T-helper 1 cell treated with Interleukin-12 subunit alpha and Interleukin-12 subunit beta and Interleukin-4 antibody, amounts not matched to agents 30 ng/mL and 1 ng/mL, for 36 hours (primary cell): Measurements from ENCODE around the gene PUDP. TPM values are rescaled to one million over a fixed set of nuclear protein-coding genes. Genes with fewer than 3 reads are reported as not detected.
"Not testable (repeated sequence)": the region's sequence is repeated elsewhere in the genome, so short reads cannot be mapped to it uniquely, and the experiment has no call there.

Experiments
- intact Hi-C: fragments of 100-400 bp; cut with micrococcal nuclease; formaldehyde crosslinking; loops from one replicate; pipeline ENCODE4 v1.15.1; 2024
- total RNA-seq: library from RNA; stranded (reverse); gene quantifications from 2 replicates; pipeline ENCODE4 v1.2.3, GENCODE V29; 2022

PUDP gene
- total RNA-seq, 1 donor from 2014 or later, result 17.2 TPM

DNA sequence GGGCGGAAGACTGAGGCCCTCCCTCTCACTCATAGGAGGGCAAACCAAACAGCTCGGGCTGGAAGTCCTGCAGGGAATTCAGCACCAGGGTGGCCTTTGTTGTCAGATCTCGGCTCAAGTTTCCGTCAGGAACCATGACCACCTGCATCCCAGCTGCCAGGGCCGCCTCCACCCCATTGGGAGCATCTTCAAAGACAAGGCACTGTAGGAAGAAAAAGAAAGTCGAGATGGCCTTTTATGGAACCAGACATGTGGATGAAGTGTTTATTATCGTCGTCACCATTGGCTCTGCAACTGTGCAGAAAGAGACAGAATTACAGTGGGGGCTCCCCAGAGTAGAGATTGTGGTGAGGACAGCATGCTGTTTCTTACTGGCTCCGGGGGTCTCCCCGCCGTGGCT lies 97.7 kb downstream of the PUDP start:
- intact Hi-C loops, result no loop called here

DNA sequence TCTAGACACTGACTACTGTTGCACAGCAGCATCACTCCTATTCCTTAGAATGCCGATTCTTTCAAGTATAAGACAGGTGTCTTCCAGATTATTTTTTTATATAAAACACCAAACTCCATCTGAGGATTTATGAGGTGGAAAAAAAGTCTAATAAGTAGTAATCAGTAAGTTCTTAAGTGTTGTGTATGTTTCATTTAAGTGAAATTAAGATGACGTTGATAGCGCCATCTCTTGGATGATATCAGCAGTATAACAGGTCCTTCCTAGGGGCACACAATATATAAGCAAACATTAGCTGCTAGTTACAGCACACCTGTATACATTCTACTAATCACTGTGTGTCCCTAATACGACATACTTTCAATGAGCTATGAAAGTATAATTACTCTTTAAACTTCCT lies 100.0 kb downstream of the PUDP start:
- intact Hi-C loops, result no loop called here

DNA sequence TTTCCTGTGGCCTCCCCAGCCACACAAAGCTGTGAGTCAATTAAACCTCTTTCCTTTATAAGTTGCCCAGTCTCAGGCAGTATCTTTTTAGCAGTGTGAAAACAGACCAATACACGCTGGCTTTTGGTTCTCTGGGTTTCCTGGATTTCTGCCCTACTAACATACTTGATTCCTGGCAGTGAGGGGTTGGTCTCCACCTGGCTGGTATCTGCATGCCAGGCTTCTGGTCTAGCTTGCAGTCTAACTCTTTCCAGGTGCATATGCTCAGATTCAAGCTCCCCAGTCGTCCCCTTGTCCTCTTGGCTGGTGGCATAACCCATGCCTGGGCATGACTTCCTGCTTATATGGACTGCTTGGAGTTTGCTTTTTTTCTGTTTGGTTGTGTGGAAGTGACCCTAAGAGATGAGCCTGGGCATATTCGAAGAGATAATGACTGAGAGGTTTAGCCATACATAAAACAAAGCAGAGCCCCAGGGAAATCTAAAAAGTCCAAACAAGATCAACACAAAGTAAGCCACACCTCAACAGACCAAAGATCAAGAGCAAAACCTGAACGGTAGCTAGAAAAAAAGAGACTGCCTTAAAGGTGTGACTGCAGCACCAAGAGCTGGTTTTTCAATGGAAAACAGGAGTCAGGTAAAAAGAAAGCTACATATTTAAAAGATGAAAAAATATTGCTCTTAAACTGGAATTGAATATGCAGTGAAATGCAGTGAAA lies 102.6 kb downstream of the PUDP start:
- intact Hi-C loops, result no loop called here

GRCh38 chrX:7043796-7044433 lies 104.0 kb downstream of the PUDP start:
- intact Hi-C loops, result not testable (repeated sequence)

DNA sequence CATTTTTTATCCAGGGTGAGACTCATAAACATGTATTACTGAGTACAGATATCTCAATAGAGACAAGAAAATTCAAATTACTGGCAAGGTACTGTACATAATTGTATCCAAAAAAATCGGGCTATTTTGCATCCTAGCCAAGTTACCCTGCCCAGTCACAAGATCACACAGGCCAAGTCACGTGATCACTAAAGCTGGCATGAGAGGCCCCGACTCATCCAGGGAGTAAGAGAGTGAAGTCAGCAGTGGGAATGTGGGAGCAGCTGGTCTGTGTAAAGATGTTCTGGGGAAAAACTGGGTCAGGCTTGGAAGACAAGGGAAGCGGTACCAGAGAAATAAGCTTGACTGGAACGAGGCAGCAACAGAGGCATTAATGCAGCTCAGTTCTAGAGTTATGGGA lies 119.7 kb downstream of the PUDP start:
- intact Hi-C loops, result no loop called here

DNA sequence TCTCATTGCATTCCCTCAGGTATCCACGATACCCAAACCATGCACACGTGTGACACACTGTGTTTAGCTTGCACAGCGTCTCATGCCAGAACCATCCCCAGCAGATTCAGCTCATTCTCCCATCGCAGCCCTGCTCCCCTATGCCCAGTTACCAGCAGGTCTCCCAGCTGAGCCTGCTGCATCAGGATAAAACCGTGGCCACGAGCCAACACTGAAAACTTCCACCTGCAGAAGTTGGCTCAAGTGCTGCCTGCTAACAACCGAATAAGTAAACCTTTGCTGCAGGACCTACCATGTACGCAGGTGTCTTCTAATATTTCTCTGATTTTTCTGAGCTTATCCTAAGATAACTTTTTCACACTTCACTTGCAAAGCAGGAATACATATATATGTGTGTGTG lies 120.9 kb downstream of the PUDP start:
- intact Hi-C loops, result no loop called here

DNA sequence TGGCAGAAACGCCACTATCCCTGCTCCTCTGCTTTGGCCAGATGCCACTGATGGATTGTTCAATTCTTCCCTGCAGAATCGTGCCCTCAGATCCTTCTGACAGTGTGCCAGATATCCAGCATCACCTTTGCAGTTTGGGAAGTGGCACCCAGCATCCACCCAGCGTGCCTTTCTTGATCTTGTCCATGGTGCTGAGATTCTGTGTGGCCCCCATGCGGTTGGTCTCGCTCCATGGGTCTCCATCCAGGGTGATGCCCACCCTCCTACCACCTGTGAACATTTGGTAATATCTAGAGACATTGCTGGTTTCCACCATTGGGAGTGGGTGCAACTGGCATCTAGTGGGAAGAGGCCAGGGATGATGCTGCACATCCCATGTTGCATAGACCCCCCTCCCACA lies 121.6 kb downstream of the PUDP start:
- intact Hi-C loops, result not testable (repeated sequence)

DNA sequence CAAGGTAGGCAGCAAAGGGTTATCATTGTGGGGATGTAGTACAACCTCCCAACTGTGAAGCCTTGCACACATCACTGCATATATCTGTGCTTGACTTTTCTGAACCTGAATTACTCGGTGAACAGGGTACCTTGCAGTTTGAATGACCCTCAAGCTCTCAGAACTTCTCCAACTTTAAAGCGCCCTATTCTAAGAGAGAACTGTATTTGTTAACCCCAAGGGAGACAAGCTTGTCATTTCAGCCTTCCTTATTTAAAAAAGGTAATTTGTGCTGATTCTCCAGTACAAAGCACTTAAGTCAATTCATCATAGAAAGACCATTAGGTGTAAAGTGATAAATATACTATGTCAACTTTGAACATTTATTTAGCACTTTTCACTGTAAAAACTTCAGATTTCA lies 122.5 kb downstream of the PUDP start:
- intact Hi-C loops, result no loop called here

DNA sequence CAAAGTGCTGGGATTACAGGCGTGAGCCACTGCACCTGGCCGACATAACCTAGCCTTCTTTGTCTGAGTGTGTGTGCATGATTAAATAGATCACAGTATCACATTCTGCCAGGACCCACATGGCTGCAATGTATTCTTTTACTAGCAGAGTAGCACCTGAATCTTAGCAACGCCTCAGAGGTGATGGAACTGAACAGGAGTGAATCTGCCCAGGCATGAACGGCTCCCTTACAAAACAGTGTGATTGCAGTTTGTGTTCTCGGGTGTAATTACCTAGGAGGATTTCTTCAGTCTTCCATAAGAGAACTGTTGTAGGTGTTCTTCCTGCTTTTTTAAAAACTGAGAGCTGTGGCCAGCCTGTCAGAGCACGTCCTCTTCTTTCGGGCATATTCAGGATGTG lies 123.1 kb downstream of the PUDP start:
- intact Hi-C loops, result no loop called here

DNA sequence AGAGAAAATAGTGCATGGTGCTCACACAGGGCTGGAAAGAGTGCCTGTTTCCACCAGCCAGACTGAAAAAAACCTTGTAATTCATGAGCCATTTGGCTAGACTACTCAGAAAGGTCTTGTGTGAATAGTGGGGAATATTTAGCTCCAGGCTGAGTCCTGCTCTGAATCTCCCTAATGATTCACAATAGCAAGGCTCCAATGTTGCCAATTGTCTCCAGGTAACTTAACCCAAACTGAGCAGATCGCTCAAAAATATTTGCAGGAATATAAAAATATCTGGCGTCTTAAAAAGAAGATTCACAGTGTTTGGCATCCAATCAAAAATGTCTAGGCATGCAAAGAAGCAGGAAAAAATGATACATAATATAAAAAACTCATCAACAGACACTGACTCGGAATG lies 125.0 kb downstream of the PUDP start:
- intact Hi-C loops, result not testable (repeated sequence)

DNA sequence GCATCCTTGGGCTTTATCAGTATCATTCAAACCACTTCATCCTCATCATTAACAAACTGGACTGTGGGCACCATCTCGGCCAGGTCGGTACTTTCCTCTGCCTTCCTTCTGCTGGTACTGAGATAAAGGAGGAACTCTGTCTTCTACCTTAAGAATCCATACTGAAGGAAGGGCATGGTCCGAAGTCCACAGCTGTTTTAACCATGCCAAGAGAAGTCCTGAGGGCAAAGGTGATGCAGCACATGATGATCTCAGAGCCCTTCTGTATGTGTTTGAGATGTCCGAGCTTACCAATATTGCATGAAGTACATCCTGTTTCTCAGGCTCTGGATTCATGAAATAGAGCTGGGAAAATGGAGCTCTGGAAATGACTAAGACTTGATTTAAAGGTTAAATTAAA lies 126.0 kb downstream of the PUDP start:
- intact Hi-C loops, result no loop called here

DNA sequence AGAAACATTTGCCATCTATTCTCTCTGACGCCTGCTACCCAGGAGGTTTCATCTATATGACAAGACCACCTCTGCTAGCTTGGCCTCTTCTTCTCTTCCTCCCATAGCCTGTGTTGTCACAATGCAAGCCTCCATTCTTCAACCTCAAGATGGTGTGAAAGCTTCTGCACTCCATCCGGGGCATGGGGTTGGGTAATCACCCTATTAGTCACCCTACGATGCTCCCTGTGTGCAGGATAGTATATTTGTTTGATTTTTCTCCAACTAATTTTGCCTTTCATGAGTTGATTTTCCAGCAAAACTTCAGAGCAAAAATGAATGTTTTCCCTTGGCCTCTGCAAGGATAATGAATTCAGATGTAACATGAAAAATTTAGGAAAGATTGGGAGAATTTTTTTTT lies 128.4 kb downstream of the PUDP start:
- intact Hi-C loops, result no loop called here

DNA sequence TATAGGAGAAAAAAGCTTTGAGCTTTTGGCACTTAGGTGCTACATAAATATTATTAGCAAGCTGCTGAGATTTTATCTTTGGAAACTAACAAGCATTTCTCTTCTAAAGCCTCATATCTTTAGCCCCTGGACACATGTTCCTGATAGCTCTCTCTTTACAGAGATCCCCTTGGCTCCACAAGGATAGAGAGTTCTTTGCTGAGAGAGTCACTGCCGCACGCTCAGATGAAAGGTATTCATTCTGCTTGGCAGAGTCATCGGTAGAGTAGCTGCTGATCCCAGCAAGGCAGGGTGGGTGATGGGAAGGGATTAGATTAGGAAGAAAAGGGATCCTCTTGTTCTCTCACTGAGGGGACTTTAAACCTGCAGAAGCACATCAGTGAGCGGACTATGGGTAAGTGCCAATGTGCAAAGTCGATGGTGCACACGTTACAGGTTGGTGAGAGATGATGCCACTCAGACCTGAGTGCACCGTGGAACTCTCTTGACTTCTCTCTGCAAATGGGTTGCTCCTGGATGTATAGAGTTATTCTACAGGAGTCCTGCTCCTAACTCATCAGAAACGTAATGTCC lies 135.6 kb downstream of the PUDP start:
- intact Hi-C loops, result not testable (repeated sequence)

DNA sequence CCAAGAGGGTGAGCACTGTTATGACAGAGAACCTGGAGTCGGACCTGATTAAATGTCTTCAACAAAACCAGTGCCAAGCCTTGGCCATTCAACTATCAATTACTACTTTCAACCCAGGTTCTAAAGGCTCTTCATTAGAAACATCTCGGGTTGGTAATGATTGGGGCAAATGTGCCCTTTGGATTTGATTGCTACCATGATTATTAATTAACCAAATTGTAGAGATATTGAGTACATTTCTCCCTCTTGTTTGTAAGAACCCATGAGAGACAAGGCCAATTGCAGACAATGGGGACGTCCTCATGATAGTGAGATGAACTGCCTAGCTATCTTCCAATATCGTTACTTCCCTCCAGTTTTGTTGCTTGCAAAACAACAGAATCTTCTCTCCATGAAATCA lies 137.1 kb downstream of the PUDP start:
- intact Hi-C loops, result not testable (repeated sequence)

- intact Hi-C loops, result not testable (repeated sequence)
Measured at GRCh38 chrX:7007328-7007727, 140.6 kb downstream of the PUDP start.

Other genes with a start within 250 kb of the PUDP start
- gene STS, start 441 bp downstream of the PUDP start, total RNA-seq, result 2.0 TPM in 2 replicates